A549 (cell line): ENCODE data around the gene ITIH3. TPM values are rescaled to one million over a fixed set of nuclear protein-coding genes. Genes with fewer than 3 reads are reported as not detected.

Experiments
- ATAC-seq, 2 experiments: fragments of 200-7000 bp in 1 of 2; fragments of >200 bp in 1 of 2; cut with Nextera tagmentation in 1 of 2; cut with Tn5 transposase in 1 of 2; 3 replicates each; pipeline versions ENCODE4 v1.8.0 to v1.9.1; 2018 to 2020; ENCODE audit warnings: mild to moderate bottlenecking in 1 of 2, moderate library complexity in 1 of 2
- CTCF ChIA-PET: fragments of 300-600 bp; sonication (Branson Sonifier 250); formaldehyde crosslinking; extraction: SDS; loops from one replicate; lab custom pipeline; 2021; ENCODE audit warnings: antibody characterized with exemption, inconsistent platforms; lab: Yijun Ruan, JAX
- POLR2A ChIA-PET: fragments of 350-600 bp; formaldehyde crosslinking; extraction: SDS; loops from one replicate; lab custom pipeline; 2021; ENCODE audit warnings: antibody characterized with exemption, inconsistent platforms; lab: Yijun Ruan, JAX
- DNase-seq, 2 experiments: peaks; one replicate each; pipeline versions ENCODE4 v3.0.0 to v3.0.0-alpha.2; 2011 to 2016; ENCODE audit warnings: low read depth in 1 of 2, low spot score in 1 of 2
- FAIRE-seq: peaks from 2 replicates; lab custom pipeline; 2011; peaks lifted over from hg19 to GRCh38; lab: Jason Lieb, UNC
- H3K27ac ChIP-seq, 2 experiments: fragments of >200 bp; sonication (Bioruptor Twin); formaldehyde crosslinking; 3 replicates each; pipeline ENCODE4 v1.5.1; 2016 to 2017
- H3K4me1 ChIP-seq: fragments of >200 bp; sonication (Bioruptor Twin); formaldehyde crosslinking; 3 replicates; pipeline ENCODE4 v1.6.1; 2016
- H3K4me2 ChIP-seq: fragments of >200 bp; sonication (Bioruptor Twin); formaldehyde crosslinking; 3 replicates; pipeline ENCODE4 v1.6.1; 2016
- H3K4me3 ChIP-seq: fragments of >200 bp; sonication (Bioruptor Twin); formaldehyde crosslinking; 3 replicates; pipeline ENCODE4 v1.5.1; 2016
- H3K9me3 ChIP-seq: fragments of >200 bp; sonication (Bioruptor Twin); formaldehyde crosslinking; 3 replicates; pipeline ENCODE4 v1.6.1; 2016
- ATOH8 ChIP-seq: fragments of 250-450 bp; sonication (Bioruptor Pico); IDR thresholded peaks from 2 replicates; pipeline ENCODE4 v1.5.0; 2020; ENCODE audit warnings: low read depth, mild to moderate bottlenecking, moderate library complexity
- BHLHE40 ChIP-seq: IDR thresholded peaks from 2 replicates; pipeline ENCODE4 v1.6.1; 2012; ENCODE audit warnings: low read depth, low read length, inconsistent platforms
- CBX8 ChIP-seq: fragments of 200-600 bp; sonication (generic); IDR thresholded peaks from 2 replicates; pipeline ENCODE4 v1.6.1; 2016
- CHD2 ChIP-seq: fragments of 150-350 bp; IDR thresholded peaks from 2 replicates; pipeline ENCODE4 v1.6.1; 2014; ENCODE audit warnings: low read length; ENCODE audit not compliant: partially characterized antibody
- CHD4 ChIP-seq: fragments of 200-600 bp; sonication (generic); IDR thresholded peaks from 2 replicates; pipeline ENCODE4 v1.6.1; 2016; ENCODE audit warnings: antibody characterized with exemption, mild to moderate bottlenecking, borderline replicate concordance
- EHMT2 ChIP-seq: fragments of 200-600 bp; sonication (generic); IDR thresholded peaks from 2 replicates; pipeline ENCODE4 v1.6.1; 2016; ENCODE audit warnings: antibody characterized with exemption, low read depth, mild to moderate bottlenecking, moderate library complexity
- ESRRA ChIP-seq: fragments of 150-350 bp; IDR thresholded peaks from 2 replicates; pipeline ENCODE4 v1.6.1; 2014; ENCODE audit warnings: mild to moderate bottlenecking, low read length, borderline replicate concordance
- FOSB ChIP-seq: fragments of 250-450 bp; sonication (Bioruptor Pico); IDR thresholded peaks from 2 replicates; pipeline ENCODE4 v1.5.0; 2020; ENCODE audit warnings: mild to moderate bottlenecking, moderate library complexity
- HMGXB4 ChIP-seq: fragments of 250-450 bp; sonication (Bioruptor Pico); IDR thresholded peaks from 2 replicates; pipeline ENCODE4 v1.5.0; 2021; ENCODE audit warnings: mild to moderate bottlenecking, moderate library complexity, borderline replicate concordance
- HOXA7 ChIP-seq: fragments of 250-450 bp; sonication (Bioruptor Pico); IDR thresholded peaks from 2 replicates; pipeline ENCODE4 v1.5.0; 2020; ENCODE audit warnings: mild to moderate bottlenecking, moderate library complexity
- KDM1A ChIP-seq: fragments of 200-600 bp; sonication (generic); IDR thresholded peaks from 2 replicates; pipeline ENCODE4 v1.6.1; 2016; ENCODE audit warnings: low read depth, mild to moderate bottlenecking
- MYC ChIP-seq: IDR thresholded peaks from 2 replicates; pipeline ENCODE4 v1.6.1; 2012; ENCODE audit warnings: mild to moderate bottlenecking, inconsistent platforms, low read length, improper control_type of control experiment, borderline replicate concordance
- NFE2L2 ChIP-seq: fragments of 150-350 bp; conservative IDR thresholded peaks from 2 replicates; pipeline ENCODE4 v1.6.1; 2014; ENCODE audit warnings: low read length
- NR3C1 ChIP-seq: fragments of >200 bp; sonication (Bioruptor Twin); formaldehyde crosslinking; IDR thresholded peaks from 3 replicates; pipeline ENCODE4 v1.6.1; 2017
- POLR2AphosphoS2 ChIP-seq: conservative IDR thresholded peaks from 2 replicates; pipeline ENCODE4 v1.6.1; 2012; ENCODE audit warnings: low read length, improper control_type of control experiment, inconsistent platforms
- RARB ChIP-seq: fragments of 250-450 bp; sonication (Bioruptor Pico); IDR thresholded peaks from 2 replicates; pipeline ENCODE4 v1.8.0; 2021; ENCODE audit warnings: mild to moderate bottlenecking, moderate library complexity
- RFX5 ChIP-seq: fragments of 450-650 bp; IDR thresholded peaks from 2 replicates; pipeline ENCODE4 v1.7.1; 2014; ENCODE audit warnings: antibody characterized with exemption, mild to moderate bottlenecking, moderate library complexity
- SREBF2 ChIP-seq: fragments of 450-650 bp; IDR thresholded peaks from 2 replicates; pipeline ENCODE4 v1.6.1; 2014; ENCODE audit warnings: mild to moderate bottlenecking, moderate library complexity
- ZC3H11A ChIP-seq: fragments of 450-650 bp; IDR thresholded peaks from 2 replicates; pipeline ENCODE4 v1.6.1; 2014; ENCODE audit warnings: antibody characterized with exemption, mild to moderate bottlenecking
- ZNF302 ChIP-seq: fragments of 250-450 bp; sonication (Bioruptor Pico); IDR thresholded peaks from 2 replicates; pipeline ENCODE4 v1.9.0; 2021; ENCODE audit warnings: inconsistent platforms, mild to moderate bottlenecking, moderate library complexity
- ZSCAN20 ChIP-seq: fragments of 250-450 bp; sonication (Bioruptor Pico); IDR thresholded peaks from 2 replicates; pipeline ENCODE4 v1.8.0; 2022; ENCODE audit warnings: mild to moderate bottlenecking, moderate library complexity
- WGBS: methylation state at CpG from one replicate; pipeline ENCODE4 v1.1.6; 2017; ENCODE audit errors: missing lambda C conversion rate; 5-methylcytosine and 5-hydroxymethylcytosine counted together
- polyA plus RNA-seq, 4 experiments: library from polyadenylated mRNA; depleted of rRNA in 3 of 4; stranded (reverse); fragments of >200 nt; fragmentation: RNase III in 1 of 4; extraction: RNeasy Plus Mini Kit Qiagen cat#74134 plus additional on column Dnase treatment in 1 of 4; gene quantifications; 2 replicates in 3 of 4; 3 replicates in 1 of 4; pipeline ENCODE4 v1.2.3, GENCODE V29; 2011 to 2017
- TF ChIP-seq, protein P1 (sequence below): IDR thresholded peaks from 2 replicates; pipeline ENCODE4 v1.6.1; 2012; ENCODE audit warnings: low read depth, borderline replicate concordance

Gene ITIH3
- polyA plus RNA-seq, 2 of the 4 experiments (the other 2 are of a cell fraction), result 0.09 TPM; not detected in 1

GRCh38 chr3:52817221-52817620, 22.6 kb downstream of the ITIH3 start:
- H3K9me3 ChIP-seq, result no peaks in the 10 kb centered on the region
- CTCF ChIA-PET, result interaction anchor here (3.5 kb wide), 1 partner anchor 24 kb away, joined by 11 read pairs; the partner anchor contains the start of gene ITIH3
- no peak overlapping the region for H3K4me2 ChIP-seq
- FAIRE-seq (no peak), DNase-seq (no peak)
- POLR2A ChIA-PET, result no interaction called here
- no peak for TF ChIP-seq KDM1A
- no peak for TF ChIP-seq NR3C1
- no peak for TF ChIP-seq POLR2AphosphoS2
- no peak for TF ChIP-seq RARB (CRISPR knock-in tag)
- TF ChIP-seq FOSB (CRISPR knock-in tag), result no peak
- TF ChIP-seq, protein P1, sequence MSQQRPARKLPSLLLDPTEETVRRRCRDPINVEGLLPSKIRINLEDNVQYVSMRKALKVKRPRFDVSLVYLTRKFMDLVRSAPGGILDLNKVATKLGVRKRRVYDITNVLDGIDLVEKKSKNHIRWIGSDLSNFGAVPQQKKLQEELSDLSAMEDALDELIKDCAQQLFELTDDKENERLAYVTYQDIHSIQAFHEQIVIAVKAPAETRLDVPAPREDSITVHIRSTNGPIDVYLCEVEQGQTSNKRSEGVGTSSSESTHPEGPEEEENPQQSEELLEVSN, result no peak
- TF ChIP-seq HMGXB4 (CRISPR knock-in tag), result no peak
- no peak for TF ChIP-seq ZSCAN20 (CRISPR knock-in tag)
- TF ChIP-seq MYC, result no peak
- no peak for TF ChIP-seq CHD4
- TF ChIP-seq RFX5, result no peak
- TF ChIP-seq NFE2L2, result no peak
- TF ChIP-seq BHLHE40, result no peak
- TF ChIP-seq ZC3H11A, result no peak
- no peak for TF ChIP-seq ATOH8 (CRISPR knock-in tag)
- no peak for TF ChIP-seq CHD2
- no peak for TF ChIP-seq EHMT2
- TF ChIP-seq, all 56 proteins: peak for 0
- WGBS, result 95% methylated on average over 10 of the region's 10 CpGs
- Histone ChIP-seq H3K27ac (no peak overlapping the region), H3K4me3 (no peak overlapping the region), H3K4me1 (no peaks in the 10 kb centered on the region)
- no peak for ATAC-seq

GRCh38 chr3:52817860-52818259, 23.3 kb downstream of the ITIH3 start:
- FAIRE-seq (no peak), ATAC-seq (no peak), DNase-seq (no peak)
- no peak overlapping the region for H3K4me2 ChIP-seq
- POLR2A ChIA-PET, result no interaction called here
- H3K9me3 ChIP-seq, result no peaks in the 10 kb centered on the region
- no peak overlapping the region for H3K4me3 ChIP-seq
- TF ChIP-seq EHMT2, result no peak
- TF ChIP-seq HOXA7 (CRISPR knock-in tag), result no peak
- no peak for TF ChIP-seq CBX8
- no peak for TF ChIP-seq ATOH8 (CRISPR knock-in tag)
- TF ChIP-seq SREBF2, result no peak
- TF ChIP-seq ESRRA, result no peak
- TF ChIP-seq ZNF302 (CRISPR knock-in tag), result no peak
- H3K4me1 ChIP-seq, result no peaks in the 10 kb centered on the region
- CTCF ChIA-PET, result no interaction called here
- H3K27ac ChIP-seq, result no peak overlapping the region
- 97% methylated on average over 5 of the region's 7 CpGs for WGBS
